SHP77 treated with DMSO at 0.1 percent for 48 hours (cell line): ENCODE data around the gene ZFAND2B.
"Not testable (repeated sequence)": the region's sequence is repeated elsewhere in the genome, so short reads cannot be mapped to it uniquely, and the experiment has no call there.

ENCODE experiments used
- DNase-seq: peaks from one replicate; lab custom pipeline; 2025; lab: John Stamatoyannopoulos, UW

Gene ZFAND2B

DNA sequence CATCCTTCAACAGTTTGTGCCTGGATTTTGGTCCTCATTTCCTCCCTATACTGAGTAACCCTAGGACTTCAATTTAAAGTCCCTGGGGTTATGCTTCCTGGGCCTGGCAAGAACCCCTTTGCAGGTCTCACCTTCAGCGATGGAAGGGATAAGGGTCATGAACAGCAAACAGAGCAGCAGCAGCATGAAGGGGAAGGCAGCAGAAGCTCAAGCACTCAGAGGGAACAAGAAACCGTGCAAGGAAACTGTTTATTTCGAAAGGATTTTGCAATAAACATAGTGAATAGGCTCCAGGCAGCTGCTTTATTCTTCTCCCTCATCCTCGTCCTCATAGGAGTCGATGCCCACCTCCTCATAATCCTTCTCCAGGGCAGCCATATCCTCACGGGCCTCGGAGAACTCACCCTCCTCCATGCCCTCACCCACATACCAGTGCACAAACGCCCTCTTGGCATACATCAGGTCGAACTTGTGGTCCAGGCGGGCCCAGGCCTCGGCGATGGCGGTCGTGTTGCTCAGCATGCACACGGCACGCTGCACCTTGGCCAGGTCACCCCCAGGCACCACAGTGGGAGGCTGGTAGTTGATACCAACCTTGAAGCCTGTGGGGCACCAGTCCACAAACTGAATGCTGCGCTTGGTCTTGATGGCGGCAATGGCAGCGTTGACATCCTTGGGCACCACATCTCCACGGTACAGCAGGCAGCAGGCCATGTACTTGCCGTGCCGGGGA is 43.6 kb downstream of the ZFAND2B start:
- DNase-seq, result no peak

- DNase-seq, result no peak
Observed at GRCh38 chr2:219251656-219252055, 45.1 kb downstream of the ZFAND2B start.

DNA sequence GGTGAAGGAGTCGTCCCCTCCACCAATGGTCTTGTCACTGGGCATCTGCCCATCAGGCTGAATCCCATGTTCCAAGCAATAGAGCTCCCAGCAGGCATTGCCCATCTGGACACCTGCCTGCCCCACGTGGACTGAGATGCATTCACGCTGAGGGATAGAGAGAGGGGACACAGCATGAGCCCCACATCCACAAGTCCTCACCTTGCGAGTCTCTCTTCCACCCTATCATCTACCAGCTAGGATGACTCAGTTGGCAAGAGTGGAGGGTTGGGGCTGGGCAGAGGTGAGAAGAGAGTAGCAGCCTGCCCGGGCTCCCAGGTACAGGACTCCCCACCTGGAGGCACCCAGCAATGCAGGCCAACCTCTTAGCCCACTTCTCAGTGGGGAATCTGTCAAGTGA is 45.5 kb downstream of the ZFAND2B start:
- DNase-seq, result no peak

DNA sequence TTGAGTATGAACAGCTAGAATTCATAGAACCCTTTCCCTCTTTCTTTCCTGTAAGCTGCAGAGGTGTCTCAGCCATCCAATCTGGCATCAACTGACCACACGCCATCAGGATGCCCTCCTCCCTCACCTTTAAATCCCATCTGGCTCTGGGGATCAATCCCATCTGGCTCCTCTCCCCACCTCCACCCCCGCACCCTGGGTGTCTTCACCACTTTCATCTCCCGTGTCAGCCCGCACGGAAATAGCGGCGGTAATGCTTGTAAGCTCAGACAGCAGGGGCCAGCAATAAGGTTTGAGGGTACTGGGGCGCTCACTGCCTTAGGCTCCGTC is 46.0 kb downstream of the ZFAND2B start:
- no peak for DNase-seq

DNA sequence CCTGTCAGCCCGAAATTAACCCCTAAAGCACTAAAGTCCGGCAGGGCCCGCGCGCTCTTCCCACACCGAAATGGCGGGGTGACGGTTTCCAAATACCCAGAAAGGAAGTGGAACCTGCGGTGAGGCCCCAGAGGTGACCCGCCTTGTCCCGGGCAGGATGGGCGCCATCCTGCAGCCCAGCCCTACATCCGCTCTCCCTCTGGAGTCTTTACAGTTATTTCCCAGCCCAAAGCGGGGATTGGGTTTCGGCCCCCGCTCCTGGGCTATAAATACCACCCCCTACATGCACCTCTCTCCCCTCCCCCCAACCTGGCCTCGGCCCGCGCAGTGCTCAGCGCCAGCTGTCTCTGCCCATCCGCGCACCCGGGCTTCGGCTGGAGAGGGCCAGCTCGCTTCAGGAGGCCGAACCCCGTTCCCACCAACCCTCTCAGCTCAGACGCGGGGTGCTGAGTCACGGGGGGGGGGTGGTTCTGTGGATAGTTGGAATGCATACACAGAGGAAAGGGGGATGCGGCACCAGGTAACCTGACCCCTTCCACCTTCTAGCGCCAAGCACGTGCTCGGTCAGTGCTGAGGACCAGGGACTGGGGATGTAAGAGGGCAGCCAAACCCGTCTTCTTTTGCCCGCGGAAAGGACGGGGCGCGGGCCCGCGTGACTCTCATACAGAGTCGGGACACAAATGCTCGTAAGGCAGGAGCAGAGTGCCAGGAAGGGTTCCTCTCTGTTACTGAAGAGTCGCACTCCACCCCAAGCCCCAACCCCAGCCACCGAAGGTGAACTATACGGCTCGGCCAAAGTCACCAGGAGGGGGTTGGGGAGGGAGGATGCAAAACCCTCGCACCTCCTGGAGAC is 46.5 kb downstream of the ZFAND2B start, which contains the start of gene TUBA4B:
TSS of gene TUBA4B (plus strand) at position 344 of the 853 bp plus-strand sequence. CDS start at position 509, 165 bp downstream.
- DNase-seq, result no peak

GRCh38 chr2:219253753-219254589 is 47.4 kb downstream of the ZFAND2B start, which contains the start of gene TUBA4A:
Gene TUBA4A (minus strand): TSS chr2:219253918. CDS start chr2:219253858, 60 bp downstream.
- DNase-seq, result peak; percentile 61

- no peak for DNase-seq
Observed at GRCh38 chr2:219254590-219255201, 48.1 kb downstream of the ZFAND2B start.

DNA sequence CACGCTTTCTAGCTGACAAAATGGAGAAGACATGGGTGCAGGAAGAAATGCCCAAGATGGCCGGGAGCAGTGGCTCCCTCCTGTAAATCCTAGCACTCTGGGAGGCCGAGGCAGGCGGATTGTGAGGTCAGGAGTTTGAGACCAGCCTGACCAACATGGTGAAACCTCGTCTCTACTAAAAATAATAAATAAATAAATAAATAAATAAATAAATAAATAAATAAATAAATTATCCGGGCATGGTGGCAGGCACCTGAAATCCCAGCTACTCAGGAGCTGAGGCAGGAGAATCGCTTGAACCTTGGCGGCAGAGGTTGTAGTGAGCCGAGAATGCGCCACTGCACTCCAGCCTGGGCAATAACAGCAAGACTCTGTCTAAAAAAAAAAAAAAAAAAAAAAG is 52.4 kb downstream of the ZFAND2B start:
- DNase-seq, result not testable (repeated sequence)
